ENCODE data around the gene POLR3E. TPM values are rescaled to one million over a fixed set of nuclear protein-coding genes. Genes with fewer than 3 reads are reported as not detected.

Gene POLR3E
- total RNA-seq, 2 experiments from 2014 or later = 66.9 to 67.9 TPM

DNA sequence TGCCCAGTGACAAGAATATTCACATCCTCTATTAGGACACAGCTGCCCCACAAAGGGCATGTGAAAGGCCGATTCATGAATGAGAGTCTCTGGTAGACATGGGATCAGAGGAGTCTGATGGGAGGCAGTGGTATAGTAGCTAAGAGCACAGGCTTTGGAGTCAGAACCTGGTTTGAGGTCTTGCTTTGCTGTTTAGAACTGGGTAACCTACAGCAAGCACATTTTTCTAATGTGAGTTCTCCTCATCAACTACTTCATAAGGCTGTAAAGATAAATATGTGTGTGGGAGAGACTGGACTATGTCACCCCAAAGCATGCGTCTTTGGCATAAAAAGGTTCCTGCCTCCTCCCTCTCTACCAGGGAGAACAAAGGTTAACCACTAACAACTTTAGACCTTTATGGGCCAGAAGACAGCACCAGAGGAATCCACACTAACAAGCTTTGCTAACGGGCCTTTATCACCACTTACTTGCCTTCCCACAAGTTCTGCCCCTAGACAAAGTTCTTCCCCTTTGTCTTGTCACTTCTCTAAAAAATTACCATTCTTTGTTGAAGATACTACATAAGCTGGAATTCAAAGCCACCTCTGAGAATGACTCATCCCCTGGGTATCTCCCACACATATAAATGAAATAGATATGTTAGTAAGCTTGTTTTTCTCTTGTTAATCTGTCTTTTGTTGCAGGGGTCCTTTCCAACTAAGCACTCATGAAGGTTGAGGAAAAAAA lies 56.1 kb downstream of the POLR3E start:
- H3K4me3 Mint-ChIP-seq = peak overlapping the region; percentile 46
- TF ChIP-seq, protein P1, sequence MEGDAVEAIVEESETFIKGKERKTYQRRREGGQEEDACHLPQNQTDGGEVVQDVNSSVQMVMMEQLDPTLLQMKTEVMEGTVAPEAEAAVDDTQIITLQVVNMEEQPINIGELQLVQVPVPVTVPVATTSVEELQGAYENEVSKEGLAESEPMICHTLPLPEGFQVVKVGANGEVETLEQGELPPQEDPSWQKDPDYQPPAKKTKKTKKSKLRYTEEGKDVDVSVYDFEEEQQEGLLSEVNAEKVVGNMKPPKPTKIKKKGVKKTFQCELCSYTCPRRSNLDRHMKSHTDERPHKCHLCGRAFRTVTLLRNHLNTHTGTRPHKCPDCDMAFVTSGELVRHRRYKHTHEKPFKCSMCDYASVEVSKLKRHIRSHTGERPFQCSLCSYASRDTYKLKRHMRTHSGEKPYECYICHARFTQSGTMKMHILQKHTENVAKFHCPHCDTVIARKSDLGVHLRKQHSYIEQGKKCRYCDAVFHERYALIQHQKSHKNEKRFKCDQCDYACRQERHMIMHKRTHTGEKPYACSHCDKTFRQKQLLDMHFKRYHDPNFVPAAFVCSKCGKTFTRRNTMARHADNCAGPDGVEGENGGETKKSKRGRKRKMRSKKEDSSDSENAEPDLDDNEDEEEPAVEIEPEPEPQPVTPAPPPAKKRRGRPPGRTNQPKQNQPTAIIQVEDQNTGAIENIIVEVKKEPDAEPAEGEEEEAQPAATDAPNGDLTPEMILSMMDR (IDR thresholded peaks at IDR 0.05) = no peak
- ChIA-PET POLR2A (interaction anchor here (0.6 to 13.7 kb wide), 7 partner anchors 9 to 1190 kb away, joined by 3 to 152 read pairs (median 5); partner anchors contain the start of gene CDR2), CTCF (interaction anchor here (0.9 to 2.3 kb wide), 11 partner anchors 8 to 164 kb away, joined by 3 to 9 read pairs (median 3); no protein-coding TSS in a partner anchor)
- peaks cover 58% of the 10 kb centered on the region for H3K4me1 Mint-ChIP-seq (ENCODE audit: low read depth)
- no peaks in the 10 kb centered on the region for H3K9me3 Mint-ChIP-seq
- DNase-seq = peak; percentile 27
- H3K27ac Mint-ChIP-seq = peak overlapping the region; percentile 97
- ATAC-seq = peak; percentile 67
- no peaks in the 10 kb centered on the region for H3K27me3 Mint-ChIP-seq
- intact Hi-C loops (cut with micrococcal nuclease) = no loop called here
- peaks cover 55% of the 10 kb centered on the region for H3K36me3 Mint-ChIP-seq (ENCODE audit: low read depth)

DNA sequence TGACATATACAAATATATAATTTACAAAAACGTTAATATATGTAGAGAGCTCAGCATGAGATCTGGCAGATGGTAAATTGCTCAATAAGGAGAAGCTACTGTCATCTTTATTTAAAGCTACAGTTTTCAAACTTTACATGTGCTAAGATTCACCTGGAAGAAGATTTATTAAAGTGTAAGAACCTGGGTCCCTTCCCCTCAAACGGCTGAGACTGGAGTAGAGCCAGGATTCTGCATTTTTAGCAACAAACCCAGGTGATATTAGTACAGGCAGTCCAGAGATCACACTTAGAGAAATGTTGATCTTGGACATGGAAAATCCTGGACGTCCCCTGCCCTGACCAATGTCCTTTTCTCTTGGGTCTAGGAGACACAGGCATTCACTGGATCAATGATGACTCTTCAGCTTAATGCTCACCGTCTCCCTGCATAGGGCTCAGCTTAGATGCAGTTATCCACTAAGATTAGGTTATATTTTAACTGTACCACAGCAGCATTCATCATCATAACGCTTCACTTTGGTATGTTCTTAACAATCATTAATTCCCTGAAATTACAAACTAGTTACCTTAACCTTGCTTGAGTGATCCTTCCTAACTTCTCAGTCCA lies 56.8 kb downstream of the POLR3E start:
- H3K27ac Mint-ChIP-seq = peak overlapping the region; percentile 97

DNA sequence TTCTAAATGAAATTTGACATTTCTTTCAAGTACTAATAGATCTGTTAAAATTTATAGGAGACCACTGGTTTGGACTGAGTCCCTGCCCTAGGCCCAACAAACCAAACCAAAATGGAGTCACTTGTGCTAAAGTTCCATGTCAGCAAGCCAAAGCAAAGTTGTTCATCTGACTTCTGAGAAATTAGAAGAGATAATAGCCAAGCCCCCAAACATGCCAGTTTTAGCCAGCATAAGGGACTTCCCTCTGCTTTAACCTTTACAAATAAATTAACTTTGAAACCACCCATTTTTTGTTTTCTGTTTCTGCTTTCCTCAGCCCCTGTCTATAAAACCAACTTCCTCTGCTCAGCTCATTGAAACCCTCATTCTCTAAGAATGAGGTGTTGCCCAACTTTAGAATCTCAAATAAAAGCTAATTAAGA lies 58.3 kb downstream of the POLR3E start:
- H3K27me3 Mint-ChIP-seq = no peaks in the 10 kb centered on the region

More for the DNA sequence above, 56.8 kb downstream of the POLR3E start:
- ATAC-seq (no peak), DNase-seq (no peak)
- ChIA-PET CTCF (interaction anchor here (1.0 to 2.3 kb wide), 8 partner anchors 8 to 165 kb away, joined by 3 to 9 read pairs (median 3); no protein-coding TSS in a partner anchor), POLR2A (interaction anchor here (0.9 to 13.7 kb wide), 5 partner anchors 10 to 159 kb away, joined by 3 to 152 read pairs (median 11); partner anchors contain the start of gene CDR2)
- peaks cover 53% of the 10 kb centered on the region for H3K36me3 Mint-ChIP-seq (ENCODE audit: low read depth)
- H3K4me3 Mint-ChIP-seq = no peak overlapping the region
- H3K27me3 Mint-ChIP-seq = no peaks in the 10 kb centered on the region
- H3K4me1 Mint-ChIP-seq (ENCODE audit: low read depth) = peaks cover 64% of the 10 kb centered on the region
- H3K9me3 Mint-ChIP-seq = no peaks in the 10 kb centered on the region
- intact Hi-C loops (cut with micrococcal nuclease) = no loop called here
- TF ChIP-seq, protein P1 (IDR thresholded peaks at IDR 0.05) = no peak

DNA sequence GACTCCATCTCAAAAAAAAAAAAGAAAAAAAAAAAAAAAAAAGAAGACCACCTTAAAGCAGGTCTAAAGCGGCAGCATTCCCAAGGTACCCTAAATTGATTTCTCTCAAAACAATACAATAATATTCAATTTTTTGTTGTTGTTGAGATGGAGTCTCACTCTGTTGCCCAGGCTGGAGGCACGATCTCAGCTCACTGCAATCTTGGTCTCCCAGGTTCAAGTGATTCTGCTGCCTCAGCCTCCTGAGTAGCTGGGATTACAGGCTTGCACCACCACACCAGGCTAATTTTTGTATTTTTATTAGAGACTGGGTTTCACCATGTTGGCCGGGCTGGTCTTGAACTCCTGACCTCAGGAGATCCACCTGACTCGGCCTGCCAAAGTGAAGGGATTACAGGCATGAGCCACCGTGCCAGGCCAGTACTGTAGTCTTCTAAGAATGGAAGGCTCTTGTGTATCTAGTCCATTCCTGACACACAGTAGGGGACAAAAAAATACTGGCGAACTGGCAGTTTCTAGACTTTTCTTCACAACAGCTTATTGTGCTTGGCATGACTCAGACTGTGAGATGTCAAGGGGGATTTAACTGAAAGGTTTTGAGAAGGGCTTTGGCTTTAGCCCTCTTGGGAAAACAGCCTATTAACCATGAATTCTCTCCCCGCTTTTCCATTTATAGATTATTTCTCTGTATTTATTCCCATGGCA lies 59.9 kb downstream of the POLR3E start:
- CTCF ChIA-PET = interaction anchor here (1.5 to 2.5 kb wide), 3 partner anchors 13 to 16 kb away, joined by 3 to 12 read pairs (median 4); no protein-coding TSS in a partner anchor
- Mint-ChIP-seq H3K4me3 (no peak overlapping the region), H3K27ac (peak overlapping the region; percentile 93), H3K4me1 (ENCODE audit: low read depth) (peaks cover 76% of the 10 kb centered on the region), H3K9me3 (no peaks in the 10 kb centered on the region), H3K36me3 (ENCODE audit: low read depth) (peaks cover 41% of the 10 kb centered on the region), H3K27me3 (no peaks in the 10 kb centered on the region)
- ATAC-seq = peak; percentile 22
- intact Hi-C loops (cut with micrococcal nuclease) = loop anchor here (5.0 kb wide), 1 partner anchor 60 kb away; the partner anchor contains the start of gene POLR3E
- no peak for DNase-seq
- TF ChIP-seq, protein P1 (IDR thresholded peaks at IDR 0.05) = no peak
- POLR2A ChIA-PET = interaction anchor here (1.2 to 13.7 kb wide), 4 partner anchors 13 to 57 kb away, joined by 3 to 152 read pairs (median 14); partner anchors contain the start of gene CDR2

More for the DNA sequence above, 58.3 kb downstream of the POLR3E start:
- Mint-ChIP-seq H3K4me1 (ENCODE audit: low read depth) (peaks cover 73% of the 10 kb centered on the region), H3K4me3 (no peak overlapping the region), H3K27ac (peak overlapping the region; percentile 87), H3K9me3 (no peaks in the 10 kb centered on the region), H3K36me3 (ENCODE audit: low read depth) (peaks cover 49% of the 10 kb centered on the region)
- CTCF ChIA-PET = interaction anchor here (1.8 to 2.3 kb wide), 2 partner anchors 18 to 20 kb away, joined by 4 to 9 read pairs; no protein-coding TSS in a partner anchor
- DNase-seq (peak; percentile 56), ATAC-seq (peak; percentile 58)
- intact Hi-C loops (cut with micrococcal nuclease) = loop anchor here (5.0 kb wide), 1 partner anchor 58 kb away; the partner anchor contains the start of gene POLR3E
- POLR2A ChIA-PET = interaction anchor here (0.9 to 13.7 kb wide), 4 partner anchors 9 to 25 kb away, joined by 3 to 152 read pairs (median 12); partner anchors contain the start of gene CDR2
- TF ChIP-seq, protein P1 (IDR thresholded peaks at IDR 0.05) = no peak
